HG02588 (cell line): ENCODE results near the gene MAGOH.
"Not testable (repeated sequence)": the region's sequence is repeated elsewhere in the genome, so short reads cannot be mapped to it uniquely, and the experiment has no call there.

ENCODE experiments used
- ATAC-seq: cut with Tn5 transposase; IDR thresholded peaks from one replicate; pipeline ENCODE4 v1.9.1; 2021; ENCODE audit warnings: mild to moderate bottlenecking, moderate library complexity; ENCODE audit not compliant: unreplicated experiment

Gene MAGOH

GRCh38 chr1:53241828-53242227 lies 3.5 kb upstream of the MAGOH start:
- no peak for ATAC-seq

- no peak for ATAC-seq
Measured at GRCh38 chr1:53237638-53238037, 680 bp downstream of the MAGOH start.

- ATAC-seq = no peak
Measured at GRCh38 chr1:53220962-53221286, 17.4 kb downstream of the MAGOH start.

GRCh38 chr1:53220171-53220961 lies 18.0 kb downstream of the MAGOH start, which contains the start of gene CZIB:
Gene CZIB, minus strand, starts transcription at chr1:53220634. Its CDS starts 59 bp downstream, at chr1:53220575.
- peak; percentile 89 for ATAC-seq

GRCh38 chr1:53219711-53220110 lies 18.6 kb downstream of the MAGOH start:
- ATAC-seq = no peak

GRCh38 chr1:53218201-53218600 lies 20.1 kb downstream of the MAGOH start:
- no peak for ATAC-seq

- no peak for ATAC-seq
Measured at GRCh38 chr1:53214376-53214940, 23.9 kb downstream of the MAGOH start.

- ATAC-seq = no peak
Measured at GRCh38 chr1:53210954-53211353, 27.4 kb downstream of the MAGOH start.

- ATAC-seq = no peak
Measured at GRCh38 chr1:53210352-53210751, 28.0 kb downstream of the MAGOH start.

GRCh38 chr1:53207726-53208125 lies 30.6 kb downstream of the MAGOH start:
- ATAC-seq = no peak

- ATAC-seq = no peak
Measured at GRCh38 chr1:53206735-53207379, 31.5 kb downstream of the MAGOH start.

GRCh38 chr1:53206083-53206685 lies 32.1 kb downstream of the MAGOH start:
- not testable (repeated sequence) for ATAC-seq

GRCh38 chr1:53205496-53205895 lies 32.8 kb downstream of the MAGOH start:
- ATAC-seq = not testable (repeated sequence)

- no peak for ATAC-seq
Measured at GRCh38 chr1:53203466-53203865, 34.9 kb downstream of the MAGOH start.

GRCh38 chr1:53198241-53198651 lies 40.1 kb downstream of the MAGOH start:
- no peak for ATAC-seq

GRCh38 chr1:53197291-53198200 lies 40.8 kb downstream of the MAGOH start:
- ATAC-seq = no peak

GRCh38 chr1:53196485-53197290 lies 41.6 kb downstream of the MAGOH start, which contains the start of gene CPT2:
Gene CPT2, plus strand, starts transcription at chr1:53196824. Its CDS starts 120 bp downstream, at chr1:53196944.
- ATAC-seq = peak; percentile 98

- ATAC-seq = peak; percentile 13
Measured at GRCh38 chr1:53196017-53196484, 42.3 kb downstream of the MAGOH start.

GRCh38 chr1:53195246-53196016 lies 42.9 kb downstream of the MAGOH start:
- ATAC-seq = no peak
